Neural cell (in vitro differentiated cells): ENCODE data around the gene NRBF2.
"Not testable (repeated sequence)": the region's sequence is repeated elsewhere in the genome, so short reads cannot be mapped to it uniquely, and the experiment has no call there.

Experiments
- CTCF ChIP-seq: fragments of 450-650 bp; IDR thresholded peaks from 2 replicates; pipeline ENCODE4 v1.5.1; 2014; ENCODE audit warnings: antibody characterized with exemption, mild to moderate bottlenecking, moderate library complexity; ENCODE audit not compliant: poor library complexity, severe bottlenecking
- EP300 ChIP-seq: fragments of 450-650 bp; conservative IDR thresholded peaks from 2 replicates; pipeline ENCODE4 v1.6.1; 2014; ENCODE audit warnings: antibody characterized with exemption, mild to moderate bottlenecking, moderate library complexity; ENCODE audit not compliant: poor library complexity, severe bottlenecking
- EZH2 ChIP-seq: fragments of 200-600, 300-800 bp; shearing (Covaris generic), sonication (generic); IDR thresholded peaks from 2 replicates; pipeline ENCODE4 v1.6.1; 2014; ENCODE audit warnings: antibody characterized with exemption, low read length, borderline replicate concordance, mild to moderate bottlenecking; ENCODE audit not compliant: insufficient read depth, poor library complexity, severe bottlenecking
- MXI1 ChIP-seq: fragments of 450-650 bp; conservative IDR thresholded peaks from 2 replicates; pipeline ENCODE4 v1.6.1; 2014; ENCODE audit warnings: antibody characterized with exemption, mild to moderate bottlenecking; ENCODE audit not compliant: poor library complexity, severe bottlenecking
- POLR2AphosphoS5 ChIP-seq: IDR thresholded peaks from 2 replicates; pipeline ENCODE4 v1.6.1; 2012
- RAD21 ChIP-seq: fragments of 450-650 bp; conservative IDR thresholded peaks from 2 replicates; pipeline ENCODE4 v1.6.1; 2014; ENCODE audit warnings: antibody characterized with exemption, mild to moderate bottlenecking, moderate library complexity
- REST ChIP-seq: IDR thresholded peaks from 2 replicates; pipeline ENCODE4 v1.6.1; 2012; ENCODE audit warnings: borderline replicate concordance
- SMC3 ChIP-seq: fragments of 450-650 bp; conservative IDR thresholded peaks from 2 replicates; pipeline ENCODE4 v1.6.1; 2014; ENCODE audit warnings: antibody characterized with exemption, mild to moderate bottlenecking, moderate library complexity; ENCODE audit not compliant: poor library complexity
- TAF1 ChIP-seq: IDR thresholded peaks from 2 replicates; pipeline ENCODE4 v1.6.1; 2012; ENCODE audit warnings: low read depth

GRCh38 chr10:63102279-63102883, 30.7 kb upstream of the NRBF2 start:
- TF ChIP-seq CTCF, POLR2AphosphoS5, REST, EZH2, EP300, TAF1, RAD21, SMC3, MXI1: not testable (repeated sequence)
